Activated T-cell treated with anti-CD3 and anti-CD28 coated beads, Interleukin-2, amount 50 U/mL, for 4 hours (primary cell): Measurements from ENCODE around the gene IGDCC3. TPM values are rescaled to one million over a fixed set of nuclear protein-coding genes. Genes with fewer than 3 reads are reported as not detected.
A peak's percentile ranks its signal among the peaks of the same experiment; 100 is the strongest.

Experiments used
- ATAC-seq, 2 donors: fragments of 200-7000 bp; cut with Tn5 transposase; one replicate each; pipeline ENCODE4 v1.10.0; 2021
- DNase-seq: peaks from one replicate; pipeline ENCODE4 v3.0.0-alpha.2; 2020
- H3K27me3 Mint-ChIP-seq: one replicate; pipeline ENCODE4 v1.8.0; 2021; ENCODE audit warnings: low read depth, mixed read lengths
- H3K36me3 Mint-ChIP-seq: one replicate; pipeline ENCODE4 v1.8.0; 2022; ENCODE audit warnings: mixed read lengths; ENCODE audit not compliant: insufficient read depth
- H3K4me1 Mint-ChIP-seq: one replicate; pipeline ENCODE4 v1.8.0; 2021; ENCODE audit warnings: low read depth, mixed read lengths
- H3K4me3 Mint-ChIP-seq: one replicate; pipeline ENCODE4 v1.8.0; 2021; ENCODE audit warnings: mild to moderate bottlenecking, moderate library complexity, mixed read lengths
- H3K9me3 Mint-ChIP-seq: one replicate; pipeline ENCODE4 v1.8.0; 2021; ENCODE audit warnings: mixed read lengths
- total RNA-seq, 3 donors: library from RNA; stranded (reverse); gene quantifications; one replicate each; pipeline ENCODE4 v1.2.1, GENCODE V29; 2021

IGDCC3 gene
- total RNA-seq, 3 donors from 2014 or later, result 0.10 TPM; not detected in 2

GRCh38 chr15:65339416-65339815 is 38.4 kb downstream of the IGDCC3 start:
- no peaks in the 10 kb centered on the region for H3K36me3 Mint-ChIP-seq
- ATAC-seq (no peak), DNase-seq (no peak)
- H3K4me3 Mint-ChIP-seq, result no peak overlapping the region
- H3K9me3 Mint-ChIP-seq, result no peaks in the 10 kb centered on the region
- H3K27me3 Mint-ChIP-seq, result peaks cover 11% of the 10 kb centered on the region
- peaks cover 2% of the 10 kb centered on the region for H3K4me1 Mint-ChIP-seq

- no peak for ATAC-seq
- Mint-ChIP-seq H3K4me1 (peaks cover 2% of the 10 kb centered on the region), H3K27me3 (peaks cover 14% of the 10 kb centered on the region), H3K9me3 (no peaks in the 10 kb centered on the region), H3K36me3 (no peaks in the 10 kb centered on the region), H3K4me3 (no peak overlapping the region)
- DNase-seq, result no peak
These were observed 39.0 kb downstream of the IGDCC3 start for GRCh38 chr15:65338823-65339222.

GRCh38 chr15:65338366-65338765 is 39.4 kb downstream of the IGDCC3 start:
- peaks cover 14% of the 10 kb centered on the region for H3K27me3 Mint-ChIP-seq
- no peaks in the 10 kb centered on the region for H3K36me3 Mint-ChIP-seq
- peaks cover 2% of the 10 kb centered on the region for H3K4me1 Mint-ChIP-seq
- DNase-seq (no peak), ATAC-seq (no peak)
- no peaks in the 10 kb centered on the region for H3K9me3 Mint-ChIP-seq
- H3K4me3 Mint-ChIP-seq, result no peak overlapping the region

GRCh38 chr15:65337436-65338070 is 40.2 kb downstream of the IGDCC3 start:
- ATAC-seq, result no peak
- peaks cover 14% of the 10 kb centered on the region for H3K27me3 Mint-ChIP-seq
- peaks cover 2% of the 10 kb centered on the region for H3K4me1 Mint-ChIP-seq
- no peaks in the 10 kb centered on the region for H3K9me3 Mint-ChIP-seq
- no peak overlapping the region for H3K4me3 Mint-ChIP-seq
- no peak for DNase-seq
- no peaks in the 10 kb centered on the region for H3K36me3 Mint-ChIP-seq

GRCh38 chr15:65336493-65337435 is 41.0 kb downstream of the IGDCC3 start:
- DNase-seq (no peak), ATAC-seq (no peak)
- H3K4me1 Mint-ChIP-seq, result peaks cover 2% of the 10 kb centered on the region
- H3K36me3 Mint-ChIP-seq, result no peaks in the 10 kb centered on the region
- H3K9me3 Mint-ChIP-seq, result no peaks in the 10 kb centered on the region
- H3K4me3 Mint-ChIP-seq, result no peak overlapping the region
- peaks cover 14% of the 10 kb centered on the region for H3K27me3 Mint-ChIP-seq

GRCh38 chr15:65335278-65336055 is 42.3 kb downstream of the IGDCC3 start:
- Mint-ChIP-seq H3K36me3 (no peaks in the 10 kb centered on the region), H3K27me3 (peaks cover 14% of the 10 kb centered on the region), H3K4me3 (no peak overlapping the region), H3K4me1 (peaks cover 2% of the 10 kb centered on the region), H3K9me3 (no peaks in the 10 kb centered on the region)
- ATAC-seq (no peak), DNase-seq (no peak)

GRCh38 chr15:65334586-65335231 is 43.1 kb downstream of the IGDCC3 start:
- ATAC-seq (no peak), DNase-seq (no peak)
- Mint-ChIP-seq H3K36me3 (no peaks in the 10 kb centered on the region), H3K4me1 (peaks cover 1% of the 10 kb centered on the region), H3K27me3 (peaks cover 11% of the 10 kb centered on the region), H3K4me3 (no peak overlapping the region), H3K9me3 (no peaks in the 10 kb centered on the region)

- H3K9me3 Mint-ChIP-seq, result no peaks in the 10 kb centered on the region
- H3K4me3 Mint-ChIP-seq, result no peak overlapping the region
- ATAC-seq (no peak), DNase-seq (no peak)
- H3K36me3 Mint-ChIP-seq, result no peaks in the 10 kb centered on the region
- peaks cover 9% of the 10 kb centered on the region for H3K27me3 Mint-ChIP-seq
- H3K4me1 Mint-ChIP-seq, result no peaks in the 10 kb centered on the region
These were observed 43.9 kb downstream of the IGDCC3 start for GRCh38 chr15:65333856-65334255.

GRCh38 chr15:65333148-65333820 is 44.5 kb downstream of the IGDCC3 start:
- H3K27me3 Mint-ChIP-seq, result peaks cover 9% of the 10 kb centered on the region
- ATAC-seq, result peak in 1 of 2 donors; percentile 21
- no peaks in the 10 kb centered on the region for H3K36me3 Mint-ChIP-seq
- no peak overlapping the region for H3K4me3 Mint-ChIP-seq
- no peaks in the 10 kb centered on the region for H3K9me3 Mint-ChIP-seq
- DNase-seq, result no peak
- no peaks in the 10 kb centered on the region for H3K4me1 Mint-ChIP-seq

GRCh38 chr15:65332391-65333147 is 45.2 kb downstream of the IGDCC3 start:
- Mint-ChIP-seq H3K36me3 (no peaks in the 10 kb centered on the region), H3K27me3 (peaks cover 9% of the 10 kb centered on the region), H3K9me3 (no peaks in the 10 kb centered on the region), H3K4me3 (no peak overlapping the region), H3K4me1 (no peaks in the 10 kb centered on the region)
- no peak for DNase-seq
- no peak for ATAC-seq

- DNase-seq, result no peak
- Mint-ChIP-seq H3K27me3 (peaks cover 9% of the 10 kb centered on the region), H3K4me3 (no peak overlapping the region), H3K9me3 (no peaks in the 10 kb centered on the region), H3K36me3 (no peaks in the 10 kb centered on the region), H3K4me1 (no peaks in the 10 kb centered on the region)
- ATAC-seq, result no peak
These were observed 46.0 kb downstream of the IGDCC3 start for GRCh38 chr15:65331811-65332210.

GRCh38 chr15:65330934-65331645 is 46.7 kb downstream of the IGDCC3 start:
- Mint-ChIP-seq H3K4me3 (no peak overlapping the region), H3K4me1 (no peaks in the 10 kb centered on the region), H3K27me3 (peaks cover 6% of the 10 kb centered on the region), H3K36me3 (no peaks in the 10 kb centered on the region), H3K9me3 (no peaks in the 10 kb centered on the region)
- ATAC-seq (no peak), DNase-seq (no peak)
